Natural killer cell treated with Interleukin-12 subunit alpha and Interleukin-12 subunit beta and Interleukin-15 and Interleukin-18, amount 100 ng/mL, for 72 hours (primary cell): ENCODE data around the gene DNAJC1. TPM values are rescaled to one million over a fixed set of nuclear protein-coding genes. Genes with fewer than 3 reads are reported as not detected.
"Not testable (repeated sequence)": the region's sequence is repeated elsewhere in the genome, so short reads cannot be mapped to it uniquely, and the experiment has no call there.

ENCODE experiments used
- ATAC-seq, 2 donors: fragments of 150-1000 bp; cut with Tn5 transposase in 1 of 2; sonication (Bioruptor Pico), chemical (Tn5 transposase) in 1 of 2; 2 replicates each; pipeline ENCODE4 v1.10.0; 2021
- DNase-seq: peaks from one replicate; pipeline ENCODE4 v3.0.0; 2022; ENCODE audit warnings: low spot score
- H3K27ac Mint-ChIP-seq, 2 donors: 1 replicate in 1 of 2; 2 replicates in 1 of 2; pipeline ENCODE4 v1.8.0; 2022; ENCODE audit warnings: mixed read lengths in 2 of 2, mild to moderate bottlenecking in 1 of 2, moderate library complexity in 1 of 2
- H3K27me3 Mint-ChIP-seq, 2 donors: 1 replicate in 1 of 2; 2 replicates in 1 of 2; pipeline ENCODE4 v1.8.0; 2022; ENCODE audit warnings: mixed read lengths in 2 of 2
- H3K36me3 Mint-ChIP-seq: one replicate; pipeline ENCODE4 v1.8.0; 2022; ENCODE audit warnings: mixed read lengths
- H3K4me1 Mint-ChIP-seq, 2 donors: 1 replicate in 1 of 2; 2 replicates in 1 of 2; pipeline ENCODE4 v1.8.0; 2022; ENCODE audit warnings: low read depth in 2 of 2, mixed read lengths in 2 of 2, mild to moderate bottlenecking in 1 of 2
- H3K4me3 Mint-ChIP-seq: one replicate; pipeline ENCODE4 v1.8.0; 2022; ENCODE audit warnings: mixed read lengths
- H3K9me3 Mint-ChIP-seq: 2 replicates; pipeline ENCODE4 v1.8.0; 2022; ENCODE audit warnings: mixed read lengths
- total RNA-seq, 2 donors: library from RNA; stranded (reverse); gene quantifications; one replicate each; pipeline ENCODE4 v1.2.3, GENCODE V29; 2022

DNAJC1 gene
- 10 to 100 TPM; 37.8 to 53.5 TPM for total RNA-seq

- Mint-ChIP-seq H3K27me3 (peaks cover 6 to 10% of the 10 kb centered on the region in 2 donors), H3K27ac (peak within 1 kb of the TSS; percentile 90 to 93), H3K36me3 (peaks cover 6% of the 10 kb centered on the region), H3K9me3 (peaks cover 5% of the 10 kb centered on the region), H3K4me1 (peaks cover 29 to 38% of the 10 kb centered on the region in 2 donors), H3K4me3 (peak within 1 kb of the TSS; percentile 98)
- DNase-seq (peak; percentile 98), ATAC-seq (peak; percentile 98)
Measured at GRCh38 chr10:22003177-22003963, at the start of gene DNAJC1. TSS of gene DNAJC1 (minus strand) at chr10:22003730. CDS start at chr10:22003434, 296 bp downstream.

GRCh38 chr10:22053048-22053447, 49.5 kb upstream of the DNAJC1 start:
- no peak overlapping the region for H3K4me3 Mint-ChIP-seq
- peaks cover 4% of the 10 kb centered on the region for H3K36me3 Mint-ChIP-seq
- no peaks in the 10 kb centered on the region for H3K4me1 Mint-ChIP-seq
- DNase-seq (no peak), ATAC-seq (no peak)
- H3K9me3 Mint-ChIP-seq, result no peaks in the 10 kb centered on the region
- no peak overlapping the region for H3K27ac Mint-ChIP-seq
- peaks cover 6 to 21% of the 10 kb centered on the region in 2 donors for H3K27me3 Mint-ChIP-seq

GRCh38 chr10:22049635-22050034, 46.1 kb upstream of the DNAJC1 start:
- no peak for DNase-seq
- H3K36me3 Mint-ChIP-seq, result no peaks in the 10 kb centered on the region
- peaks cover 1 to 2% of the 10 kb centered on the region in 2 donors for H3K27me3 Mint-ChIP-seq
- H3K4me1 Mint-ChIP-seq, result no peaks in the 10 kb centered on the region
- no peak overlapping the region for H3K4me3 Mint-ChIP-seq
- no peak overlapping the region for H3K27ac Mint-ChIP-seq
- ATAC-seq, result no peak
- no peaks in the 10 kb centered on the region for H3K9me3 Mint-ChIP-seq

GRCh38 chr10:22047812-22048211, 44.3 kb upstream of the DNAJC1 start:
- H3K36me3 Mint-ChIP-seq, result no peaks in the 10 kb centered on the region
- H3K27me3 Mint-ChIP-seq, result peaks cover 11 to 12% of the 10 kb centered on the region in 2 donors
- ATAC-seq (no peak), DNase-seq (no peak)
- H3K27ac Mint-ChIP-seq, result no peak overlapping the region
- no peak overlapping the region for H3K4me3 Mint-ChIP-seq
- H3K9me3 Mint-ChIP-seq, result no peaks in the 10 kb centered on the region
- H3K4me1 Mint-ChIP-seq, result no peaks in the 10 kb centered on the region

- no peaks in the 10 kb centered on the region for H3K9me3 Mint-ChIP-seq
- no peak for ATAC-seq
- peaks cover 24 to 44% of the 10 kb centered on the region in 2 donors for H3K27me3 Mint-ChIP-seq
- no peak for DNase-seq
- no peaks in the 10 kb centered on the region for H3K36me3 Mint-ChIP-seq
- no peak overlapping the region for H3K4me3 Mint-ChIP-seq
- H3K4me1 Mint-ChIP-seq, result peaks cover 0 to 3% of the 10 kb centered on the region in 2 donors
- no peak overlapping the region for H3K27ac Mint-ChIP-seq
Measured at GRCh38 chr10:22043327-22043633, 39.8 kb upstream of the DNAJC1 start.

GRCh38 chr10:22042557-22043326, 39.2 kb upstream of the DNAJC1 start:
- no peak overlapping the region for H3K27ac Mint-ChIP-seq

GRCh38 chr10:22034333-22034732, 30.8 kb upstream of the DNAJC1 start:
- ATAC-seq (no peak), DNase-seq (no peak)
- Mint-ChIP-seq H3K27ac (no peak overlapping the region), H3K27me3 (peaks cover 29 to 58% of the 10 kb centered on the region in 2 donors), H3K9me3 (no peaks in the 10 kb centered on the region), H3K36me3 (no peaks in the 10 kb centered on the region), H3K4me1 (no peaks in the 10 kb centered on the region), H3K4me3 (no peak overlapping the region)

More at GRCh38 chr10:22042557-22043326, 39.2 kb upstream of the DNAJC1 start:
- H3K27me3 Mint-ChIP-seq, result peaks cover 28 to 49% of the 10 kb centered on the region in 2 donors
- H3K9me3 Mint-ChIP-seq, result no peaks in the 10 kb centered on the region
- ATAC-seq, result no peak
- DNase-seq, result no peak
- no peak overlapping the region for H3K4me3 Mint-ChIP-seq
- no peaks in the 10 kb centered on the region for H3K36me3 Mint-ChIP-seq
- H3K4me1 Mint-ChIP-seq, result peaks cover 0 to 3% of the 10 kb centered on the region in 2 donors

GRCh38 chr10:22032268-22032667, 28.7 kb upstream of the DNAJC1 start:
- peaks cover 35 to 65% of the 10 kb centered on the region in 2 donors for H3K27me3 Mint-ChIP-seq
- not testable (repeated sequence) for H3K27ac Mint-ChIP-seq, DNase-seq, H3K9me3 Mint-ChIP-seq, ATAC-seq, H3K4me1 Mint-ChIP-seq, H3K36me3 Mint-ChIP-seq, H3K4me3 Mint-ChIP-seq

- no peak for DNase-seq
- Mint-ChIP-seq H3K27ac (no peak overlapping the region), H3K9me3 (no peaks in the 10 kb centered on the region), H3K4me3 (no peak overlapping the region), H3K36me3 (no peaks in the 10 kb centered on the region), H3K27me3 (peaks cover 30 to 66% of the 10 kb centered on the region in 2 donors), H3K4me1 (no peaks in the 10 kb centered on the region)
- ATAC-seq, result no peak
Measured at GRCh38 chr10:22030421-22030820, 26.9 kb upstream of the DNAJC1 start.

GRCh38 chr10:22029445-22030236, 26.1 kb upstream of the DNAJC1 start:
- H3K27ac Mint-ChIP-seq, result no peak overlapping the region
- no peaks in the 10 kb centered on the region for H3K36me3 Mint-ChIP-seq
- H3K27me3 Mint-ChIP-seq, result peaks cover 26 to 59% of the 10 kb centered on the region in 2 donors
- H3K9me3 Mint-ChIP-seq, result no peaks in the 10 kb centered on the region
- ATAC-seq, result peak in 1 of 2 donors; percentile 69
- no peak for DNase-seq
- no peaks in the 10 kb centered on the region for H3K4me1 Mint-ChIP-seq
- no peak overlapping the region for H3K4me3 Mint-ChIP-seq

GRCh38 chr10:22027364-22028238, 24.1 kb upstream of the DNAJC1 start:
- H3K4me1 Mint-ChIP-seq, result peaks cover 4 to 5% of the 10 kb centered on the region in 2 donors
- no peak for ATAC-seq
- H3K27me3 Mint-ChIP-seq, result peaks cover 26 to 49% of the 10 kb centered on the region in 2 donors
- H3K9me3 Mint-ChIP-seq, result no peaks in the 10 kb centered on the region
- no peak for DNase-seq
- H3K27ac Mint-ChIP-seq, result no peak overlapping the region
- H3K4me3 Mint-ChIP-seq, result no peak overlapping the region
- H3K36me3 Mint-ChIP-seq, result no peaks in the 10 kb centered on the region

GRCh38 chr10:22026287-22026686, 22.8 kb upstream of the DNAJC1 start:
- H3K4me1 Mint-ChIP-seq, result peaks cover 10 to 12% of the 10 kb centered on the region in 2 donors
- ATAC-seq, result no peak
- peaks cover 5% of the 10 kb centered on the region for H3K9me3 Mint-ChIP-seq
- H3K27me3 Mint-ChIP-seq, result peaks cover 28 to 48% of the 10 kb centered on the region in 2 donors
- H3K27ac Mint-ChIP-seq, result no peak overlapping the region
- DNase-seq, result no peak
- H3K36me3 Mint-ChIP-seq, result no peaks in the 10 kb centered on the region
- H3K4me3 Mint-ChIP-seq, result no peak overlapping the region

- no peaks in the 10 kb centered on the region for H3K36me3 Mint-ChIP-seq
- ATAC-seq, result no peak
- H3K4me3 Mint-ChIP-seq, result no peak overlapping the region
- peaks cover 5% of the 10 kb centered on the region for H3K9me3 Mint-ChIP-seq
- H3K27ac Mint-ChIP-seq, result no peak overlapping the region
- H3K27me3 Mint-ChIP-seq, result peaks cover 15 to 28% of the 10 kb centered on the region in 2 donors
- peaks cover 10 to 12% of the 10 kb centered on the region in 2 donors for H3K4me1 Mint-ChIP-seq
- no peak for DNase-seq
Measured at GRCh38 chr10:22023508-22023907, 20.0 kb upstream of the DNAJC1 start.
